GM12878 (cell line): Measurements from ENCODE around the gene SERPINB13. TPM values are rescaled to one million over a fixed set of nuclear protein-coding genes. Genes with fewer than 3 reads are reported as not detected.
A peak's percentile ranks its signal among the peaks of the same experiment; 100 is the strongest.

ENCODE experiments used
- ATAC-seq: fragments of 200-7000 bp; cut with Tn5 transposase; 3 replicates; pipeline ENCODE4 v1.9.1; 2020; ENCODE audit warnings: mild to moderate bottlenecking, moderate library complexity
- BruUV-seq: library from RNA; stranded (reverse); fragments of 400-500 nt; replicated peaks from 2 replicates; lab custom pipeline; 2021; lab: Mats Ljungman, UMichigan
- CTCF ChIA-PET: fragments of 300-600 bp; sonication (Branson Sonifier 250); formaldehyde crosslinking; extraction: SDS; loops from one replicate; lab custom pipeline; 2021; ENCODE audit warnings: inconsistent platforms; lab: Yijun Ruan, JAX
- POLR2A ChIA-PET: fragments of 350-600 bp; formaldehyde crosslinking; extraction: SDS; loops from one replicate; lab custom pipeline; 2021; ENCODE audit warnings: inconsistent platforms; lab: Charles Lee
- RAD21 ChIA-PET: fragments of 300-600 bp; sonication (Branson Sonifier 250); formaldehyde crosslinking; loops from one replicate; lab custom pipeline; 2023; ENCODE audit warnings: antibody characterized with exemption; ENCODE audit not compliant: unreplicated experiment; lab: Charles Lee
- SMC1A ChIA-PET: fragments of 300-600 bp; sonication (Branson Sonifier 250); formaldehyde crosslinking; loops from one replicate; lab custom pipeline; 2023; ENCODE audit not compliant: unreplicated experiment, uncharacterized antibody; lab: Charles Lee
- DNase-seq: peaks from one replicate; pipeline ENCODE4 v3.0.0-alpha.2; 2011; ENCODE audit warnings: low read depth, low spot score
- FAIRE-seq: peaks from 3 replicates; lab custom pipeline; 2011; peaks lifted over from hg19 to GRCh38; lab: Jason Lieb, UNC
- H2AFZ ChIP-seq: 2 replicates; pipeline ENCODE4 v1.6.0; 2011; ENCODE audit warnings: low read depth, low read length, control low read depth; ENCODE audit not compliant: control insufficient read depth
- H3K27ac ChIP-seq: 2 replicates; pipeline ENCODE4 v1.5.1; 2011; ENCODE audit warnings: control low read depth; ENCODE audit not compliant: control insufficient read depth, insufficient read depth
- H3K27me3 ChIP-seq, 2 experiments: replicated peaks in 1 of 2; 2 replicates each; pipeline versions ENCODE4 v1.6.0 to v1.6.1; 2011; ENCODE audit warnings: low read length in 1 of 2; ENCODE audit not compliant: control insufficient read depth in 2 of 2, insufficient read depth in 2 of 2
- H3K36me3 ChIP-seq, 2 experiments: 2 replicates each; pipeline ENCODE4 v1.5.1; 2011; ENCODE audit warnings: low read length in 1 of 2; ENCODE audit not compliant: control insufficient read depth in 2 of 2, insufficient read depth in 2 of 2
- H3K4me1 ChIP-seq: 2 replicates; pipeline ENCODE4 v1.6.1; 2011; ENCODE audit warnings: mild to moderate bottlenecking, low read length, moderate library complexity, mixed read lengths; ENCODE audit not compliant: control insufficient read depth, insufficient read depth
- H3K4me2 ChIP-seq: 2 replicates; pipeline ENCODE4 v1.6.0; 2011; ENCODE audit warnings: control low read depth; ENCODE audit not compliant: control insufficient read depth, insufficient read depth
- H3K4me3 ChIP-seq: fragments of 200-600 bp; sonication (generic); 2 replicates; pipeline ENCODE4 v1.5.1; 2016
- H3K79me2 ChIP-seq: 2 replicates; pipeline ENCODE4 v1.6.0; 2011; ENCODE audit warnings: low read length; ENCODE audit not compliant: control insufficient read depth, insufficient read depth
- H3K9ac ChIP-seq: 2 replicates; pipeline ENCODE4 v1.8.0; 2011; ENCODE audit warnings: low read length, control low read depth, mixed read lengths; ENCODE audit not compliant: control insufficient read depth, insufficient read depth
- H3K9me3 ChIP-seq: replicated peaks from 3 replicates; pipeline ENCODE4 v1.5.1; 2011; ENCODE audit warnings: mild to moderate bottlenecking, low read length; ENCODE audit not compliant: control insufficient read depth, insufficient read depth
- H4K20me1 ChIP-seq: 2 replicates; pipeline ENCODE4 v1.6.0; 2011; ENCODE audit not compliant: control insufficient read depth, insufficient read depth
- CBX3 ChIP-seq: fragments of 200-600 bp; sonication (generic); IDR thresholded peaks from 2 replicates; pipeline ENCODE4 v1.6.1; 2016; ENCODE audit warnings: low read depth, borderline replicate concordance
- GATAD2B ChIP-seq: fragments of 450-650 bp; conservative IDR thresholded peaks from 2 replicates; pipeline ENCODE4 v1.6.1; 2017; ENCODE audit warnings: low read depth, mild to moderate bottlenecking, moderate library complexity
- HDAC2 ChIP-seq: fragments of 200-600 bp; sonication (generic); IDR thresholded peaks from 2 replicates; pipeline ENCODE4 v1.6.1; 2017
- IRF4 ChIP-seq: IDR thresholded peaks from 2 replicates; pipeline ENCODE4 v1.6.1; 2011; ENCODE audit warnings: low read depth, low read length
- MTA2 ChIP-seq: fragments of 450-650 bp; IDR thresholded peaks from 2 replicates; pipeline ENCODE4 v1.6.1; 2016; ENCODE audit warnings: low read depth, mild to moderate bottlenecking, moderate library complexity
- NFIC ChIP-seq: IDR thresholded peaks from 2 replicates; pipeline ENCODE4 v1.6.1; 2012; ENCODE audit warnings: low read depth, mild to moderate bottlenecking, inconsistent platforms, low read length, moderate library complexity
- RUNX3 ChIP-seq: IDR thresholded peaks from 2 replicates; pipeline ENCODE4 v1.6.1; 2012; ENCODE audit warnings: low read length, inconsistent platforms
- SPI1 ChIP-seq: IDR thresholded peaks from 2 replicates; pipeline ENCODE4 v1.6.1; 2011; ENCODE audit warnings: low read depth, mild to moderate bottlenecking, low read length, moderate library complexity, borderline replicate concordance; ENCODE audit not compliant: insufficient read depth
- TBL1XR1 ChIP-seq: IDR thresholded peaks from 2 replicates; pipeline ENCODE4 v1.6.1; 2012; ENCODE audit warnings: low read depth, low read length, improper control_type of control experiment
- ZNF274 ChIP-seq: IDR thresholded peaks from one replicate; pipeline ENCODE4 v1.8.0; 2011; ENCODE audit not compliant: insufficient read length, insufficient read depth
- WGBS: methylation state at CpG from one replicate; pipeline ENCODE4 v1.1.6; 2016; ENCODE audit warnings: low lambda C conversion rate; ENCODE audit not compliant: insufficient replicate concordance, insufficient coverage; ENCODE audit errors: missing lambda C conversion rate; 5-methylcytosine and 5-hydroxymethylcytosine counted together
- in situ Hi-C: fragments of 300-500 bp; cut with MboI; formaldehyde crosslinking; loops from 9 replicates; pipeline ENCODE4 v1.14.3; 2018; ENCODE audit warnings: mixed read lengths
- intact Hi-C: fragments of 100-400 bp; cut with micrococcal nuclease; formaldehyde crosslinking; loops from one replicate; pipeline ENCODE4 v1.14.2; 2022; ENCODE audit not compliant: unreplicated experiment
- polyA plus RNA-seq, 11 experiments: library from polyadenylated mRNA; depleted of rRNA in 4 of 11; unstranded in 6 of 11; stranded (reverse) in 5 of 11; fragments of >200 nt; fragmentation: Nextera tagmentation in 4 of 11; fragmentation: Illumina TruSeq in 1 of 11; extraction: Ambion mirVana in 4 of 11; extraction: Trizol in 1 of 11; gene quantifications; 1 replicate in 1 of 11; 2 replicates in 10 of 11; pipeline versions ENCODE4 v1.2.1 to v1.2.3, GENCODE V29; 2011 to 2016; ENCODE audit warnings: inconsistent platforms in 2 of 11, missing spikeins in 2 of 11, low read depth in 1 of 11
- total RNA-seq, 4 experiments: library from RNA; depleted of rRNA in 3 of 4; stranded (reverse); fragments of >200 nt in 3 of 4; fragmentation: Illumina TruSeq in 1 of 4; extraction: Trizol in 1 of 4; gene quantifications; 2 replicates each; pipeline versions ENCODE4 v1.2.1 to v1.2.3, GENCODE V29; 2013 to 2021

The SERPINB13 gene
- total and polyA plus RNA-seq, 10 of the 15 experiments (the other 5 are each of a cell fraction or from before 2014, with no cell fraction given), result not detected

- no peak for ATAC-seq
- BruUV-seq, result no TSS peak
- no peaks in the 10 kb centered on the region for H3K9me3 ChIP-seq
- no peaks in the 10 kb centered on the region for H4K20me1 ChIP-seq
- SMC1A ChIA-PET, result interaction anchor here (0.7 kb wide), 1 partner anchor 196 kb away, joined by 3 read pairs; no protein-coding TSS in a partner anchor
- H3K4me3 ChIP-seq, result no peak overlapping the region
- no peak overlapping the region for H3K9ac ChIP-seq
- intact Hi-C loops, result no loop called here
- DNase-seq, result no peak
- H3K27ac ChIP-seq, result no peak overlapping the region
- no peaks in the 10 kb centered on the region for H3K36me3 ChIP-seq
- TF ChIP-seq ZNF274 (no peak), HDAC2 (no peak), GATAD2B (no peak), TBL1XR1 (no peak), CBX3 (no peak), RUNX3 (no peak)
- TF ChIP-seq, all 136 proteins: peak for 0
- no peak for FAIRE-seq
- no peaks in the 10 kb centered on the region for H3K4me1 ChIP-seq
- no peak overlapping the region for H3K4me2 ChIP-seq
- ChIA-PET RAD21 (no interaction called here), CTCF (no interaction called here), POLR2A (no interaction called here)
- H3K79me2 ChIP-seq, result no peaks in the 10 kb centered on the region
- 35% methylated on average over 4 of the region's 4 CpGs for WGBS
- in situ Hi-C loops, result no loop called here
- no peak overlapping the region for H2AFZ ChIP-seq
- H3K27me3 ChIP-seq, result no peaks in the 10 kb centered on the region
Measured at GRCh38 chr18:63613420-63613819, 26.3 kb downstream of the SERPINB13 start.

DNA sequence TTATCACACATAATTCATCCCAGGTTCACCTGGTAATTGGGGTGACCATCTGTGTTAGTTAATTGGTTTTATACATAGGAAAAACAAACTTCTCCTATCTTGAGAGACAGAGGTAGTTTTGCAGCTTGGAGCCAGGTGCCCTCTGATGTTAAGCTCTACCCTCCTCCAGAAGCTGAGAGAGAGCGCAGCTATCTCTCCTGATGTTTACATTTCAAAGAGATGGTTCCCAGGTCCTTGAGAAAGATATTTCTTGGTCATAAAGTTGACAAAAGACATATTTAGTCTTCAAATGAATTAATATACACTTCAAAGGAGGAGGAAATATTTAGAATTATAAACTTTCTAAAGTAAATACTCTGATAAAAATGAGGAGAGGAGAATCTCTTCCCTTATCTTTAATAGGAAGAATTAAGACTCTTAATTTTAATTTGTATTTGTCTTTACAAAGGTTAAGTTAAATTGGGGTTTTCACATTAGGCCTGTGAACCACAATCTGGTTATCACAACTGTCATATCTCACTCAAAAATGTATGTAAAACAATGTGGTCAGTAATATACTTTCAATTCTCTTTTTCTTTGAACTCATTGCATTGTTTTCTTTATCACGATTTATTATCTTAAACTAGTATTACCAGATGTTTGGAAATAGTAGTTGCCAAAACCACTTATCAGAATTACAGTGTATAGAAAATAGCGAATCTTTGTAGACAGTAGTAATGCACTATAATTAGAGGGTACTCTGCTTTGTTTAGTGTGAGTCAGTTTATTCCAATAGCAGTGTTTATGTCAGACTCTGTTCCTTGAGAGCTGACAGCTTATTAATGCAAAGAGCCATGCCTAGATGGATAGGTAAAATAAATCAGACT lies 30.1 kb downstream of the SERPINB13 start:
- RAD21 ChIA-PET, result no interaction called here
- POLR2A ChIA-PET, result no interaction called here
- no peak overlapping the region for H3K27ac ChIP-seq
- no TSS peak for BruUV-seq
- H3K9me3 ChIP-seq, result no peaks in the 10 kb centered on the region; the same call in 2 of the 3 replicates
- no peak overlapping the region for H3K9ac ChIP-seq
- no peaks in the 10 kb centered on the region for H4K20me1 ChIP-seq
- in situ Hi-C loops, result no loop called here
- ATAC-seq (peak; percentile 69), FAIRE-seq (peak; percentile 72), DNase-seq (no peak)
- H3K79me2 ChIP-seq, result no peaks in the 10 kb centered on the region
- H3K4me2 ChIP-seq, result no peak overlapping the region; the same call in 1 of the 2 replicates
- no peak overlapping the region for H2AFZ ChIP-seq
- CTCF ChIA-PET, result no interaction called here
- H3K4me3 ChIP-seq, result no peak overlapping the region
- no peaks in the 10 kb centered on the region for H3K4me1 ChIP-seq
- WGBS, result 31% methylated on average over 3 of the region's 3 CpGs
- TF ChIP-seq SPI1 (peak; percentile 62; the same call in 1 of the 2 replicates), MTA2 (peak; percentile 41; the same call in 1 of the 2 replicates), IRF4 (no peak), RUNX3 (peak; percentile 85), NFIC (peak; percentile 39; the same call in 1 of the 2 replicates)
- no peaks in the 10 kb centered on the region for H3K36me3 ChIP-seq
- H3K27me3 ChIP-seq, result no peaks in the 10 kb centered on the region
- intact Hi-C loops, result no loop called here
- SMC1A ChIA-PET, result no interaction called here
